ENCODE measurements around the gene CTBS.

The CTBS gene

GRCh38 chr1:84573967-84574842, at the start of gene CTBS:
CTBS (minus strand) TSS chr1:84574440; CDS start chr1:84574415, 25 bp downstream.
- DNase-seq (peak; percentile 88), ATAC-seq (peak; percentile 84)
- Mint-ChIP-seq H3K4me3 (peak within 1 kb of the TSS; percentile 92), H3K9me3 (no peaks in the 10 kb centered on the region), H3K36me3 (ENCODE audit: low read depth) (peaks cover 21% of the 10 kb centered on the region), H3K27ac (peak within 1 kb of the TSS; percentile 96), H3K27me3 (no peaks in the 10 kb centered on the region), H3K4me1 (peaks cover 46% of the 10 kb centered on the region)

- Mint-ChIP-seq H3K4me3 (no peak overlapping the region), H3K9me3 (no peaks in the 10 kb centered on the region), H3K36me3 (ENCODE audit: low read depth) (no peaks in the 10 kb centered on the region), H3K27ac (peak overlapping the region; percentile 0), H3K27me3 (no peaks in the 10 kb centered on the region), H3K4me1 (peaks cover 26% of the 10 kb centered on the region)
- DNase-seq, result no peak
- ATAC-seq, result no peak
These were observed 47.3 kb upstream of the CTBS start for GRCh38 chr1:84621553-84621952.

GRCh38 chr1:84620720-84621313, 46.6 kb upstream of the CTBS start:
- H3K4me3 Mint-ChIP-seq, result peak overlapping the region; percentile 86
- H3K27me3 Mint-ChIP-seq, result no peaks in the 10 kb centered on the region
- peaks cover 26% of the 10 kb centered on the region for H3K4me1 Mint-ChIP-seq
- H3K9me3 Mint-ChIP-seq, result no peaks in the 10 kb centered on the region
- H3K36me3 Mint-ChIP-seq (ENCODE audit: low read depth), result no peaks in the 10 kb centered on the region
- peak overlapping the region; percentile 88 for H3K27ac Mint-ChIP-seq
- DNase-seq, result peak; percentile 83
- ATAC-seq, result peak; percentile 87

GRCh38 chr1:84619383-84620102, 45.3 kb upstream of the CTBS start:
- Mint-ChIP-seq H3K4me3 (peak overlapping the region; percentile 67), H3K36me3 (ENCODE audit: low read depth) (peaks cover under 1% of the 10 kb centered on the region), H3K9me3 (peaks cover 4% of the 10 kb centered on the region), H3K27ac (peak overlapping the region; percentile 94), H3K27me3 (no peaks in the 10 kb centered on the region), H3K4me1 (peaks cover 26% of the 10 kb centered on the region)
- ATAC-seq, result peak; percentile 72
- peak; percentile 71 for DNase-seq

GRCh38 chr1:84617349-84617748, 43.1 kb upstream of the CTBS start:
- Mint-ChIP-seq H3K36me3 (ENCODE audit: low read depth) (peaks cover 5% of the 10 kb centered on the region), H3K27ac (no peak overlapping the region), H3K4me3 (no peak overlapping the region), H3K27me3 (no peaks in the 10 kb centered on the region), H3K4me1 (peaks cover 24% of the 10 kb centered on the region), H3K9me3 (peaks cover 13% of the 10 kb centered on the region)
- DNase-seq (no peak), ATAC-seq (no peak)

GRCh38 chr1:84615790-84616189, 41.5 kb upstream of the CTBS start:
- Mint-ChIP-seq H3K9me3 (peaks cover 15% of the 10 kb centered on the region), H3K36me3 (ENCODE audit: low read depth) (peaks cover 5% of the 10 kb centered on the region), H3K27ac (no peak overlapping the region), H3K4me3 (no peak overlapping the region), H3K27me3 (no peaks in the 10 kb centered on the region), H3K4me1 (peaks cover 27% of the 10 kb centered on the region)
- DNase-seq (no peak), ATAC-seq (no peak)

GRCh38 chr1:84613887-84614286, 39.6 kb upstream of the CTBS start:
- H3K9me3 Mint-ChIP-seq, result peaks cover 20% of the 10 kb centered on the region
- ATAC-seq, result no peak

GRCh38 chr1:84613026-84613425, 38.8 kb upstream of the CTBS start:
- no peak for DNase-seq
- H3K27ac Mint-ChIP-seq, result no peak overlapping the region
- H3K36me3 Mint-ChIP-seq (ENCODE audit: low read depth), result peaks cover 5% of the 10 kb centered on the region
- H3K27me3 Mint-ChIP-seq, result no peaks in the 10 kb centered on the region
- H3K9me3 Mint-ChIP-seq, result peaks cover 20% of the 10 kb centered on the region
- peaks cover 13% of the 10 kb centered on the region for H3K4me1 Mint-ChIP-seq
- no peak for ATAC-seq
- no peak overlapping the region for H3K4me3 Mint-ChIP-seq

More at GRCh38 chr1:84613887-84614286, 39.6 kb upstream of the CTBS start:
- H3K4me3 Mint-ChIP-seq, result no peak overlapping the region
- peaks cover 13% of the 10 kb centered on the region for H3K4me1 Mint-ChIP-seq
- DNase-seq, result no peak
- peaks cover 5% of the 10 kb centered on the region for H3K36me3 Mint-ChIP-seq (ENCODE audit: low read depth)
- H3K27ac Mint-ChIP-seq, result no peak overlapping the region
- H3K27me3 Mint-ChIP-seq, result no peaks in the 10 kb centered on the region

GRCh38 chr1:84611796-84612195, 37.6 kb upstream of the CTBS start:
- ATAC-seq (peak; percentile 20), DNase-seq (no peak)
- Mint-ChIP-seq H3K27me3 (no peaks in the 10 kb centered on the region), H3K4me3 (no peak overlapping the region), H3K9me3 (peaks cover 21% of the 10 kb centered on the region), H3K27ac (no peak overlapping the region), H3K36me3 (ENCODE audit: low read depth) (peaks cover 5% of the 10 kb centered on the region), H3K4me1 (peaks cover 13% of the 10 kb centered on the region)

- Mint-ChIP-seq H3K27me3 (no peaks in the 10 kb centered on the region), H3K9me3 (peaks cover 27% of the 10 kb centered on the region), H3K36me3 (ENCODE audit: low read depth) (peaks cover 8% of the 10 kb centered on the region), H3K27ac (no peak overlapping the region), H3K4me1 (peaks cover 13% of the 10 kb centered on the region), H3K4me3 (no peak overlapping the region)
- DNase-seq (no peak), ATAC-seq (no peak)
These were observed 36.9 kb upstream of the CTBS start for GRCh38 chr1:84611091-84611490.

GRCh38 chr1:84606977-84607376, 32.7 kb upstream of the CTBS start:
- Mint-ChIP-seq H3K9me3 (peaks cover 32% of the 10 kb centered on the region), H3K4me1 (peaks cover 11% of the 10 kb centered on the region), H3K36me3 (ENCODE audit: low read depth) (peaks cover 18% of the 10 kb centered on the region), H3K27me3 (no peaks in the 10 kb centered on the region), H3K27ac (no peak overlapping the region), H3K4me3 (no peak overlapping the region)
- no peak for ATAC-seq
- DNase-seq, result no peak

- H3K9me3 Mint-ChIP-seq, result peaks cover 25% of the 10 kb centered on the region
- H3K36me3 Mint-ChIP-seq (ENCODE audit: low read depth), result peaks cover 18% of the 10 kb centered on the region
- no peak for ATAC-seq
- H3K27me3 Mint-ChIP-seq, result no peaks in the 10 kb centered on the region
- H3K4me1 Mint-ChIP-seq, result peaks cover 6% of the 10 kb centered on the region
- no peak overlapping the region for H3K27ac Mint-ChIP-seq
- no peak for DNase-seq
- H3K4me3 Mint-ChIP-seq, result no peak overlapping the region
These were observed 30.9 kb upstream of the CTBS start for GRCh38 chr1:84605157-84605556.

GRCh38 chr1:84603941-84604830, 29.9 kb upstream of the CTBS start:
- peaks cover 27% of the 10 kb centered on the region for H3K9me3 Mint-ChIP-seq
- H3K4me3 Mint-ChIP-seq, result no peak overlapping the region
- no peak for DNase-seq
- peaks cover 16% of the 10 kb centered on the region for H3K4me1 Mint-ChIP-seq
- no peak overlapping the region for H3K27ac Mint-ChIP-seq
- peaks cover 18% of the 10 kb centered on the region for H3K36me3 Mint-ChIP-seq (ENCODE audit: low read depth)
- no peaks in the 10 kb centered on the region for H3K27me3 Mint-ChIP-seq
- no peak for ATAC-seq

- DNase-seq (no peak), ATAC-seq (no peak)
- H3K36me3 Mint-ChIP-seq (ENCODE audit: low read depth), result peaks cover 18% of the 10 kb centered on the region
- no peaks in the 10 kb centered on the region for H3K27me3 Mint-ChIP-seq
- H3K9me3 Mint-ChIP-seq, result peaks cover 27% of the 10 kb centered on the region
- peaks cover 25% of the 10 kb centered on the region for H3K4me1 Mint-ChIP-seq
- H3K4me3 Mint-ChIP-seq, result no peak overlapping the region
- H3K27ac Mint-ChIP-seq, result no peak overlapping the region
These were observed 29.0 kb upstream of the CTBS start for GRCh38 chr1:84603223-84603622.

Data from activated naive CD8-positive, alpha-beta T cell treated with anti-CD3 and anti-CD28 coated beads, Interleukin-2, amount 50 U/mL, for 24 hours (primary cell).